ENCODE results near the gene KLF3. TPM values are rescaled to one million over a fixed set of nuclear protein-coding genes. Genes with fewer than 3 reads are reported as not detected.

Gene KLF3
- total and polyA plus RNA-seq, 9 of the 15 experiments (the other 6 are each of a cell fraction or from before 2014, with no cell fraction given), result 9.9 to 47.2 (median 18.1) TPM

DNA sequence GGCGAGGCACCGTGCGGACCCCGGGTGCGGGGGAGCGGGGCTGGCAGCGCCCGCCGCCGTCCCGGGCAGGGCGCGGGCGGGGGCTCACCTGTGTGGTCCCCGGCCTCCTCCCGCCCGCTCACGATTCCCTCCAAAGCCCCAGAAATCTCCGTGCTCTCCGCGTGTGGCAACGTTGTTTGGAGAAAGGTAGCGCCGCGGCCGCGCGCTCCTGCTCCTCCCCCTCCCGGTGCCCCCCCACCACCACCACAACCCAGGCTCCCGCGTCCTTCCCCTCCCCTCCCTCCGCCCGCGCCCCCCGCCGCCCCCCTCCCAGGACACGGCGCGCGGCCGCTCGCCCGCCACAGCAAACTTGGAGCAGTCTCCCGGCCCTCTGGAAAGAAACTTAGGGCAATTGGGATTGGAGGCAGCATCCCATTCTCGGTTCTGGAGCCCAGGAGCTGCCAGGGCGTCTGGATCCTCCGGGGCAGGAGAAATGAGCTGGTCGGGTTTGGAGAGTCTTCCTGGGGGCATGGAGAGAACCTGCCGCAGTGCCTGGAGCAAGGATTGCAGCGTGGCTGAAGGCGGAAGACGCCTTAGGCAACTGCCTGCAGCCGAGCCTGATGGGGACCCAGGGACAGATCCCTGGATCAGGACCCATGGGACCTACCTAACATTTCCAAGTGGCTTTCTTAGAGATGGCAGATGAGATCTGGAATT, 855 bp downstream of the KLF3 start (continued):
- peak; percentile 27; the same call in 1 of the 2 replicates for TF ChIP-seq PHF8 (IDR thresholded peaks at IDR 0.05; ENCODE audit: borderline replicate concordance, low read length)
- TF ChIP-seq ZNF212 (CRISPR knock-in tag; IDR thresholded peaks at IDR 0.05), result no peak
- TF ChIP-seq CHD1 (IDR thresholded peaks at IDR 0.05; ENCODE audit: low read length), result peak; percentile 14
- TF ChIP-seq NR1H2 (CRISPR knock-in tag; IDR thresholded peaks at IDR 0.05), result no peak
- no peak for TF ChIP-seq PRPF4 (IDR thresholded peaks at IDR 0.05; ENCODE audit: insufficient read depth, low read depth, low read length, poor library complexity, severe bottlenecking)
- no peak for TF ChIP-seq FOXP1 (CRISPR knock-in tag; IDR thresholded peaks at IDR 0.05)
- no peak for TF ChIP-seq ETV5 (CRISPR knock-in tag; IDR thresholded peaks at IDR 0.05; ENCODE audit: low read depth)
- TF ChIP-seq POLR2B (IDR thresholded peaks at IDR 0.05; ENCODE audit: low read depth, partially characterized antibody), result peak; percentile 39
- TF ChIP-seq TAF1 (IDR thresholded peaks at IDR 0.05; ENCODE audit: control insufficient read depth, extremely low read depth, insufficient read depth, low read length, severe bottlenecking), result peak; percentile 42
- peak; percentile 29; the same call in 1 of the 2 replicates for TF ChIP-seq BCOR (IDR thresholded peaks at IDR 0.05)
- TF ChIP-seq REST (IDR thresholded peaks at IDR 0.05; ENCODE audit: borderline replicate concordance), result no peak
- TF ChIP-seq REST (CRISPR knock-in tag; IDR thresholded peaks at IDR 0.05; ENCODE audit: low read depth), result no peak
- no peak for TF ChIP-seq MIER1 (IDR thresholded peaks at IDR 0.05; ENCODE audit: low read depth)
- no peak for TF ChIP-seq MYBL2 (IDR thresholded peaks at IDR 0.05; ENCODE audit: low read depth)
- TF ChIP-seq MYBL2 (CRISPR knock-in tag; IDR thresholded peaks at IDR 0.05; ENCODE audit: borderline replicate concordance), result no peak
- no peak for TF ChIP-seq BHLHE40 (IDR thresholded peaks at IDR 0.05; ENCODE audit: low read length)
- no peak for TF ChIP-seq GTF2E2 (tag; IDR thresholded peaks at IDR 0.05)
- no peak for TF ChIP-seq TGIF2 (CRISPR knock-in tag; IDR thresholded peaks at IDR 0.05)
- no peak for TF ChIP-seq ZNF232 (CRISPR knock-in tag; IDR thresholded peaks at IDR 0.05)
- TF ChIP-seq CEBPG (CRISPR knock-in tag; IDR thresholded peaks at IDR 0.05), result no peak
- peak in 1 of 2 experiments; percentile 13; a peak in 1 of 4 replicates for TF ChIP-seq CEBPG (tag; conservative IDR thresholded peaks at IDR 0.05 in 1 of 2, IDR thresholded peaks at IDR 0.05 in 1 of 2)

Data from K562 (cell line).